ENCODE data around the gene POPDC2.
"Not testable (repeated sequence)": the region's sequence is repeated elsewhere in the genome, so short reads cannot be mapped to it uniquely, and the experiment has no call there.

The POPDC2 gene

GRCh38 chr3:119660474-119661440 is at the start of gene POPDC2:
TSS of gene POPDC2 (minus strand) at chr3:119660589. CDS start at chr3:119660423, 166 bp downstream.
- no peak for DNase-seq

GRCh38 chr3:119703820-119704531 is 43.6 kb upstream of the POPDC2 start:
- DNase-seq, result no peak

GRCh38 chr3:119702530-119703527 is 42.4 kb upstream of the POPDC2 start, which contains the start of gene CFAP91:
TSS of gene CFAP91 (plus strand) at chr3:119703022. CDS start at chr3:119703099, 77 bp downstream.
- peak; percentile 86 for DNase-seq

GRCh38 chr3:119700920-119701734 is 40.7 kb upstream of the POPDC2 start:
- no peak for DNase-seq

- no peak for DNase-seq
These were observed 40.0 kb upstream of the POPDC2 start for GRCh38 chr3:119700269-119700919.

GRCh38 chr3:119697394-119697793 is 37.0 kb upstream of the POPDC2 start:
- no peak for DNase-seq

GRCh38 chr3:119695480-119695879 is 35.1 kb upstream of the POPDC2 start:
- no peak for DNase-seq

- no peak for DNase-seq
These were observed 29.8 kb upstream of the POPDC2 start for GRCh38 chr3:119690043-119690656.

- no peak for DNase-seq
These were observed 23.0 kb upstream of the POPDC2 start for GRCh38 chr3:119683421-119683820.

- DNase-seq, result no peak
These were observed 20.9 kb upstream of the POPDC2 start for GRCh38 chr3:119681279-119681678.

GRCh38 chr3:119679874-119680273 is 19.5 kb upstream of the POPDC2 start:
- no peak for DNase-seq

GRCh38 chr3:119678209-119678608 is 17.8 kb upstream of the POPDC2 start:
- DNase-seq, result not testable (repeated sequence)

- no peak for DNase-seq
These were observed 17.2 kb upstream of the POPDC2 start for GRCh38 chr3:119677641-119677934.

- peak; percentile 93 for DNase-seq
These were observed 16.6 kb upstream of the POPDC2 start, which contains the start of gene COX17 for GRCh38 chr3:119676771-119677640. TSS of gene COX17 (minus strand) at chr3:119677406. CDS start at chr3:119677310, 96 bp downstream.

GRCh38 chr3:119676020-119676419 is 15.6 kb upstream of the POPDC2 start:
- no peak for DNase-seq

GRCh38 chr3:119675188-119675874 is 14.9 kb upstream of the POPDC2 start:
- DNase-seq, result no peak

- DNase-seq, result no peak
These were observed 13.5 kb upstream of the POPDC2 start for GRCh38 chr3:119673875-119674274.

GRCh38 chr3:119672776-119673175 is 12.4 kb upstream of the POPDC2 start:
- no peak for DNase-seq

Data from NCI-H345 (cell line).